Kidney glomerular epithelial cell (primary cell): Measurements from ENCODE around the gene PDZK1.
"Not testable (repeated sequence)": the region's sequence is repeated elsewhere in the genome, so short reads cannot be mapped to it uniquely, and the experiment has no call there.

Source experiments
- DNase-seq: peaks from one replicate; lab custom pipeline; 2025; lab: John Stamatoyannopoulos, UW

PDZK1 gene

GRCh38 chr1:145707183-145707867, at the start of gene PDZK1:
TSS of gene PDZK1 (minus strand) at chr1:145707368. CDS start at chr1:145688021, 19,347 bp downstream.
- no peak for DNase-seq

GRCh38 chr1:145751491-145752037, 44.4 kb upstream of the PDZK1 start:
- DNase-seq = peak; percentile 32

DNA sequence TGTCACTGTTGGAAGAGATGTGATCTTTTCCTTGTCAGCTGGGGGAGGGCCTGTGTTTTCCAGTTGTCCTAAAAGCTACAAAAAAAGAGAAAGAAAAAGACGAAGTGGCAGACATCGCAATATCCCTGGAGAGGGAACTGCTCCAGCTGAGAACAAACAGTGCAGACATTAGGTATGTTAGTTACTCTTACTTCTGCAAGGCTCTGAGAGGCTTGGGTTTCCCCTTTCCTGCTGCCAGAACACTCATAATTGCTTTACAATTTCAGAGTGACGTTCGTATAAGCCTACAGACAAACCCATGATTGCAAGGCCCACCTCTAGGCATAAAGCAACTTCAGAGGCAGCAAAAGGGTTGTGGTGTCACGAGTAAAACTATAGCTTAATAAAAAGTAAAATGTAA, 43.3 kb upstream of the PDZK1 start:
- DNase-seq = no peak

DNA sequence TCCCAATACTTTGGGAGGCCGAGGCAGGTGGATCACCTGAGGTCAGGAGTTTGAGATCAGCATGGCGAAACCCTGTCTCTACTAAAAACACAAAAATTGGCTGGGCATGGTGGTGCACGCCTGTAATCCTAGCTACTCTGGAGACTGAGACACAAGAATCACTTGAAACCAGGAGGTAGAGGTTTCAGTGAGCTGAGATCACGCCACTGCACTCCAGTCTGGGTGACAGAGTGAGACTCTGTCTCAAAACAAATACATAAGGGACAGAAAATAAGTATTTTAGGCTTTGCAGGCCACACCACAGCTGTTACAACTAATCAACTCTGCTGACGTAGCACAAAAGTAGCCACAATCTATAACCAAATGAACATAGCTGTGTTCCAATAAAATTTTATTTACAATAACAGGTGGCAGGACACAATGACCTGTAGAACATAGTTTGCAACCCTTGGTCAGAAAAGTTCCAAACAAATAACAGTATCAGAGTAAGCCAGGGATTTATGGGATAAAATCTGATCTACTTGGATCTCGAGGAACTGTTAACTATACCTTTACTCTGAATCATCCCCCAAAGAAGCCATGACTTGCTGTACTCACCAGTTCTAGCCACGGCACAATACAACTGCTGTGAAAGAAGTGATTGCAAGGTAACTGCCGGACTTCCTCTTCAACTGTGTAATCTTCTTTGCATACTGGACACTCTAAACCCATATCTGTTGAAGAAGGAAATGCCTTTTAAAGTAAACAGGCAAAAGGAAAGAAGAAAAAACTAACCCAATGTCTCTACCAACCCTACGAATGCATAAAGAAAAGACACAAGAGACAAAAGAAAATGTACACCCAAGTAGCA, 40.5 kb upstream of the PDZK1 start:
- DNase-seq = no peak

- no peak for DNase-seq
Observed at GRCh38 chr1:145740269-145740668, 33.1 kb upstream of the PDZK1 start.

DNA sequence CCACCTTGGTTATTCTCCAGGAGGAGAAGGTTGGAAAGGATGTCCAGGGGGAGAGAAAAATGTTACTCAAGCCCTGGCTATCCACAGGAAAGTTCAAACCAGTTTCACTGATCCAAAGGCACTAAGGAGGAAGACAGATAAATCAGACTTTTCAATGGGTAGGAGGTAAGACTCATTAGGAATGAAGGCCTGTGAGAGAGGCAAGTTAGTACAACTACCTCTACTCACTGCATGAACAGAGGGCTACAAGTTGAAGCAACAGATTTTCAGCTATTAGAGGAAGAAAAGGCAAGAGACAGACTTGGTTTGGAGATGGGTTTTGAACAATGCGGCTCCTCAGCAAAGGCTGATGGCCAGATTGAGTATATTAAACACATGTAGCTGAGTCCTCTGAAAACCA, 29.0 kb upstream of the PDZK1 start:
- DNase-seq = no peak

DNA sequence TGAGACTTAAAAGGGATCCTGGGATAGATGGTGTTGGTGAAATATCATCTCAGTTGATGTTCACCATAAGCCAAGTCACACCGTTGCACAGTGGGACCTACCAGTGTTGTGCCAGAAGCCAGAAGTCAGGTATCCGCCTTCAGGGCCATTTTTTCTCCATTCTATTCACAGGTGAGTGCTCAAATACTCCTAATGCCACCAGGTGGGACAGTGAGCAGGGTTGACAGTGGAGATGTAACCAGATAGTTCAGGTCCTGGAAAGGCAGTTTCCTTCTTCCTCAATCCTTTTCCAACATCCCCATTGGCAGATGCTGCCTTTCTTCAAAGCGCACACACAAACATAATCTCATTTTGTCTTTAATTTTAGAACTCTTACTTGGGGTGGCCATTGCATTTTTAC, 23.7 kb upstream of the PDZK1 start:
- DNase-seq = no peak

GRCh38 chr1:145730467-145730866, 23.3 kb upstream of the PDZK1 start:
- no peak for DNase-seq

GRCh38 chr1:145729666-145730436, 22.7 kb upstream of the PDZK1 start:
- no peak for DNase-seq

- no peak for DNase-seq
Observed at GRCh38 chr1:145729196-145729595, 22.0 kb upstream of the PDZK1 start.

DNA sequence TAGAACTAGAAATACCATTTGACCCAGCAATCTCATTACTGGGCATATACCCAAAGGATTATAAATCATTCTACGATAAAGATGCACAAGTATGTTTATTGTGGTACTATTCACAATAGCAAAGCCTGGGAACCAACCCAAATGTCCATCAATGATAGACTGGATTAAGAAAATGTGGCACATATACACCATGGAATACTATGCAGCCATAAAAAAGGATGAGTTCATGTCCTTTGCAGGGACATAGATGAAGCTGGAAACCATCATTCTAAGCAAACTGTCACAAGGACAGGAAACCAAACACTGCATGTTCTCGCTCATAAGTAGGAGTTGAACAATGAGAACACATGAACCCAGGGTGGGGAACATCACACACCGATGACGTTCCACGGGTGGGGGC, 19.0 kb upstream of the PDZK1 start:
- DNase-seq = not testable (repeated sequence)

GRCh38 chr1:145720878-145721671, 13.9 kb upstream of the PDZK1 start:
- peak; percentile 53 for DNase-seq

DNA sequence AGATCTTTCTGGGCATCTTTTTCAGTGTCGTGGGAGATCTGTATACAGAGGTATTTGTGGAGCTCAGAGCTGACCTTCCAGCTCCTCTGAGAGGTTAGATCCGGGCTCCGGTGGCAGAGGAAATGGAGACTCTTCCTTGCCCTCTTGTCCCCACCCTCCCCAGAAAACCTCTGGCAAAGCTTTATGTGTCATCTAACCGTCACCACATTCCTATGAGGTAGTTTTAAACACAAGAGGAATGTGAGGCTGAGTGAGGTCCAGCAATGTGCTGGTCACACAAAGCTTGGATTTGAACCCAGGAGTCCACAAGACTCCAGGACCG, 13.3 kb upstream of the PDZK1 start:
- peak; percentile 84 for DNase-seq

DNA sequence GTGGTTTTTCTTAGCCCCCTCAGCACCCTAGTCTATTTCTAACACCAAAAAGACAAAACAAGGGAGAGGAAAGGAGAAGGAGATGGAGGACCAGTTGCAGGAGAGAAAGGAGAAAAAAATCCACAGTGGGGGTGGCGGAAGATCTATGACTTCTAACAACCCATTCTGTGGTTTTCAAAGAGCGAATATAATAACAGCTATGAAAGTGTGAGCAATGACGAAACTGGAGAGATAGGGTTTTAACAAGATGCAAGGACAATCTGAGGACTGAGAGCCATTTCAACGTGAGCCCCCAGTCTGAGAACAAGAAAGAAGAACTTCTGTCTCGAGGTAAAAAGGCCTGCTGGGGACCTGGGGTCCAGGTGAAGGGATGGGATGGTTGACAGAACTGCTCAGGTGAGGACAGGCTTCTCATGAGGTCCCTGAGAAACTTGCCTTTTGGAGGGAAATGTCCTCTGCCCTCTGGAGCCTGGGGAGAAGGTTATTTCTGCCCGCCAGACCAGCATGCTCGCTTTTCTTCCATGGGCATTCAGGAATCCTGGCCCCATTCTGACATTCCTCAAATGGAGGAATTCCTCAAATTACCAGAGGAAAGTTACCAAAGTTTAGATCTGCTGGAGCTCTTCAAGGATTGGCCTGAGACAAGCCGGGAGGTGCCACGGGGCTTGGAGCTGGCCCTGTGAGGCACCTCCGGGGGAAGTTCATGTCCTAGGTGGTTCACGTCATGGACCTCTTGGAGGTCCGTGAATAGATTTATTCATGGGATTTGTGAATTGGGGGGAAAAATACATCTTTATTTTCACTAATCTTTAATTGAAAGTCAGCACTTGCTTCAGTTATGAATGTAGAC, 12.3 kb upstream of the PDZK1 start, which contains the start of gene CD160:
CD160 (plus strand) TSS at position 270 of the 850 bp plus-strand sequence. CDS start 8,829 bp downstream, outside the sequence.
- DNase-seq = no peak

- not testable (repeated sequence) for DNase-seq
Observed at GRCh38 chr1:145718465-145718864, 11.3 kb upstream of the PDZK1 start.

- DNase-seq = no peak
Observed at GRCh38 chr1:145717833-145718232, 10.7 kb upstream of the PDZK1 start.

GRCh38 chr1:145716641-145717345, 9.6 kb upstream of the PDZK1 start:
- no peak for DNase-seq

- DNase-seq = no peak
Observed at GRCh38 chr1:145714524-145715111, 7.5 kb upstream of the PDZK1 start.

GRCh38 chr1:145711213-145711651, 4.1 kb upstream of the PDZK1 start:
- DNase-seq = peak; percentile 95
